Peyer's patch (tissue), 4 donors: Measurements from ENCODE around the gene AXIN1.

Source experiments
- CTCF ChIP-seq, 6 experiments: fragments of 450-650 bp in 4 of 6; fragments of 200-600 bp in 2 of 6; sonication (generic) in 1 of 6; IDR thresholded peaks; one replicate each; pipeline ENCODE4 v1.5.1; 2017 to 2019; ENCODE audit warnings: antibody characterized with exemption in 6 of 6, mild to moderate bottlenecking in 3 of 6, moderate library complexity in 1 of 6
- POLR2A ChIP-seq, 2 donors: fragments of 450-650 bp; IDR thresholded peaks; one replicate each; pipeline ENCODE4 v1.5.1; 2017; ENCODE audit warnings: antibody characterized with exemption in 2 of 2, mild to moderate bottlenecking in 2 of 2, moderate library complexity in 2 of 2

DNA sequence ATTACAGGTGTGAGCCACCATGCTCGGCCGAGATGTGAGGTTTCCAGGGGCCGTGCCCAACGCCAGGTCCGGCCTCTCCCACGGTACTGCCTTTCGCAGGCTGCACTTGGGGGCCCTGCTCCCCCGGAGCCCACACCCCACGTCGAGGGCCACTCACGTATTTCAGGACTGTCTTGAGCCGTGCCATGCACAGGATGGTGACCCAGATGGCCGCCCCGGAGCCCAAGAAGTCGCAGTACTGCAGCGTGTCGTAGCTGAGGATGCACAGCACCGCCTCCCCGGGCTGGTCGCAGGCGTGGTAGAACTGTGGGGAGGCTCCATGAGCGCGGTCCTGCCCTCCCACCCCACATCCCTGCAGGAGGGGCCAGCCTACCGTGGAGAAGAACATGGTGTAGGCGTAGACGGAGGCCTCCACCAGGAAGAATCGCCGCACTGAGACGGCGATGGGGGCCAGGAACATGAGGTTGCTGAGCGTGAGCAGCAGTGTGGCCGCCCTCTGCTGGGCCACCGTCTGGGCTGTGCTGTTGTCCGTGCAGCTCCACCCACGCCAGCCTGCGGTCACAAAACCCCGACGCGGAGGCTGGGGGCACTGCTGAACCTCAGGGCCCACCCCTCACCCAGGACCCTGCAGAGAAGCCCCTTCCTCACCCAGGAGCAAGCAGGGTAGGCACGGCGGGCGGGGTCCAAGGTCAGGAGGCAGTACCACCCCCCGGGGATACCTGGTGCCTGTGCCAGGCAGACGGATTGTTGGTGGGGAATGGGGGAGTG lies 21.5 kb upstream of the AXIN1 start:
- TF ChIP-seq CTCF (IDR thresholded peaks at IDR 0.05) (no peak), POLR2A (IDR thresholded peaks at IDR 0.05) (no peak)
